HG03045 (cell line): ENCODE data around the gene MALL.
"Not testable (repeated sequence)": the region's sequence is repeated elsewhere in the genome, so short reads cannot be mapped to it uniquely, and the experiment has no call there.

ENCODE experiments used
- ATAC-seq: cut with Tn5 transposase; IDR thresholded peaks from one replicate; pipeline ENCODE4 v1.9.1; 2021; ENCODE audit warnings: mild to moderate bottlenecking, moderate library complexity; ENCODE audit not compliant: unreplicated experiment

The MALL gene

GRCh38 chr2:110121052-110121334 is 5.4 kb upstream of the MALL start:
- ATAC-seq: no peak

GRCh38 chr2:110120171-110121051 is 4.8 kb upstream of the MALL start:
- no peak for ATAC-seq

- ATAC-seq: no peak
These were observed 550 bp upstream of the MALL start for GRCh38 chr2:110116033-110116710.

- no peak for ATAC-seq
These were observed 779 bp downstream of the MALL start for GRCh38 chr2:110114831-110115255.

GRCh38 chr2:110113961-110114591 is 1.5 kb downstream of the MALL start:
- no peak for ATAC-seq

- not testable (repeated sequence) for ATAC-seq
These were observed 7.3 kb downstream of the MALL start for GRCh38 chr2:110108291-110108690.

- no peak for ATAC-seq
These were observed 8.2 kb downstream of the MALL start for GRCh38 chr2:110107092-110108079.

GRCh38 chr2:110106642-110107041 is 9.0 kb downstream of the MALL start:
- ATAC-seq: no peak

- no peak for ATAC-seq
These were observed 9.8 kb downstream of the MALL start for GRCh38 chr2:110105608-110106467.

- ATAC-seq: no peak
These were observed 10.4 kb downstream of the MALL start for GRCh38 chr2:110105183-110105582.

- no peak for ATAC-seq
These were observed 11.4 kb downstream of the MALL start for GRCh38 chr2:110104025-110104771.

- ATAC-seq: no peak
These were observed 12.3 kb downstream of the MALL start for GRCh38 chr2:110103061-110103961.

GRCh38 chr2:110101901-110102803 is 13.5 kb downstream of the MALL start:
- ATAC-seq: no peak

GRCh38 chr2:110101280-110101844 is 14.3 kb downstream of the MALL start:
- ATAC-seq: no peak

- ATAC-seq: not testable (repeated sequence)
These were observed 14.7 kb downstream of the MALL start for GRCh38 chr2:110100880-110101279.

GRCh38 chr2:110100480-110100879 is 15.1 kb downstream of the MALL start:
- ATAC-seq: no peak
